Activated T-helper 17 cell treated with anti-CD3 and anti-CD28 coated beads, Interleukin-2, amount 50 U/mL, for 72 hours (primary cell): ENCODE data around the gene ZDHHC13. TPM values are rescaled to one million over a fixed set of nuclear protein-coding genes. Genes with fewer than 3 reads are reported as not detected.
A peak's percentile ranks its signal among the peaks of the same experiment; 100 is the strongest.
"Not testable (repeated sequence)": the region's sequence is repeated elsewhere in the genome, so short reads cannot be mapped to it uniquely, and the experiment has no call there.

Experiments
- ATAC-seq: fragments of 150-1000 bp; cut with Tn5 transposase; replicated peaks from 2 replicates; pipeline ENCODE4 v1.10.0; 2021; ENCODE audit warnings: mild to moderate bottlenecking, moderate library complexity
- H3K27ac Mint-ChIP-seq: one replicate; pipeline ENCODE4 v1.8.0; 2022; ENCODE audit warnings: mixed read lengths
- H3K27me3 Mint-ChIP-seq: one replicate; pipeline ENCODE4 v1.8.0; 2022; ENCODE audit warnings: mixed read lengths
- H3K36me3 Mint-ChIP-seq: one replicate; pipeline ENCODE4 v1.8.0; 2022; ENCODE audit warnings: low read depth, mild to moderate bottlenecking, mixed read lengths
- H3K4me1 Mint-ChIP-seq: one replicate; pipeline ENCODE4 v1.8.0; 2022; ENCODE audit warnings: mixed read lengths
- H3K4me3 Mint-ChIP-seq: one replicate; pipeline ENCODE4 v1.8.0; 2022; ENCODE audit warnings: mild to moderate bottlenecking, mixed read lengths
- H3K9me3 Mint-ChIP-seq: one replicate; pipeline ENCODE4 v1.8.0; 2022; ENCODE audit warnings: mixed read lengths
- total RNA-seq, 2 donors: library from RNA; stranded (reverse); gene quantifications; one replicate each; pipeline ENCODE4 v1.2.3, GENCODE V29; 2022

Gene ZDHHC13
- total RNA-seq, 2 donors from 2014 or later = 22.1 to 27.6 TPM

GRCh38 chr11:19116276-19116970 lies 545 bp upstream of the ZDHHC13 start:
- peak overlapping the region; percentile 89 for H3K4me3 Mint-ChIP-seq
- H3K9me3 Mint-ChIP-seq = no peaks in the 10 kb centered on the region
- peak overlapping the region; percentile 95 for H3K27ac Mint-ChIP-seq
- H3K27me3 Mint-ChIP-seq = peaks cover 3% of the 10 kb centered on the region
- peak; percentile 10 for ATAC-seq
- peaks cover 36% of the 10 kb centered on the region for H3K36me3 Mint-ChIP-seq
- peaks cover 34% of the 10 kb centered on the region for H3K4me1 Mint-ChIP-seq

GRCh38 chr11:19117760-19118097 lies 761 bp downstream of the ZDHHC13 start:
- no peak for ATAC-seq
- peaks cover 43% of the 10 kb centered on the region for H3K36me3 Mint-ChIP-seq
- peak overlapping the region; percentile 95 for H3K27ac Mint-ChIP-seq
- peaks cover 41% of the 10 kb centered on the region for H3K4me1 Mint-ChIP-seq
- H3K27me3 Mint-ChIP-seq = no peaks in the 10 kb centered on the region
- H3K4me3 Mint-ChIP-seq = peak overlapping the region; percentile 89
- H3K9me3 Mint-ChIP-seq = no peaks in the 10 kb centered on the region

GRCh38 chr11:19121646-19122045 lies 4.7 kb downstream of the ZDHHC13 start:
- Mint-ChIP-seq H3K27ac (peak overlapping the region; percentile 55), H3K4me3 (peak overlapping the region; percentile 89), H3K4me1 (peaks cover 49% of the 10 kb centered on the region), H3K9me3 (no peaks in the 10 kb centered on the region), H3K27me3 (no peaks in the 10 kb centered on the region), H3K36me3 (peaks cover 78% of the 10 kb centered on the region)
- peak; percentile 47 for ATAC-seq

GRCh38 chr11:19122960-19123615 lies 6.1 kb downstream of the ZDHHC13 start:
- Mint-ChIP-seq H3K4me1 (peaks cover 47% of the 10 kb centered on the region), H3K27ac (no peak overlapping the region), H3K27me3 (no peaks in the 10 kb centered on the region), H3K36me3 (peaks cover 88% of the 10 kb centered on the region), H3K9me3 (no peaks in the 10 kb centered on the region), H3K4me3 (no peak overlapping the region)
- no peak for ATAC-seq

- H3K27me3 Mint-ChIP-seq, H3K9me3 Mint-ChIP-seq, H3K27ac Mint-ChIP-seq: not testable (repeated sequence)
Observed at GRCh38 chr11:19126562-19127325, 9.8 kb downstream of the ZDHHC13 start.

GRCh38 chr11:19134004-19134403 lies 17.0 kb downstream of the ZDHHC13 start:
- H3K4me3 Mint-ChIP-seq = no peak overlapping the region
- peaks cover 35% of the 10 kb centered on the region for H3K36me3 Mint-ChIP-seq
- peaks cover 4% of the 10 kb centered on the region for H3K9me3 Mint-ChIP-seq
- H3K27me3 Mint-ChIP-seq = no peaks in the 10 kb centered on the region
- no peak for ATAC-seq
- no peaks in the 10 kb centered on the region for H3K4me1 Mint-ChIP-seq
- H3K27ac Mint-ChIP-seq = no peak overlapping the region

More at GRCh38 chr11:19126562-19127325, 9.8 kb downstream of the ZDHHC13 start:
- not testable (repeated sequence) for H3K4me3 Mint-ChIP-seq, ATAC-seq
- Mint-ChIP-seq H3K4me1 (peaks cover 22% of the 10 kb centered on the region), H3K36me3 (peaks cover 76% of the 10 kb centered on the region)

GRCh38 chr11:19136884-19137283 lies 19.9 kb downstream of the ZDHHC13 start:
- not testable (repeated sequence) for H3K4me3 Mint-ChIP-seq, H3K9me3 Mint-ChIP-seq, H3K27ac Mint-ChIP-seq, H3K4me1 Mint-ChIP-seq, ATAC-seq, H3K27me3 Mint-ChIP-seq
- H3K36me3 Mint-ChIP-seq = peaks cover 18% of the 10 kb centered on the region

GRCh38 chr11:19145319-19145718 lies 28.4 kb downstream of the ZDHHC13 start:
- H3K27me3 Mint-ChIP-seq = no peaks in the 10 kb centered on the region
- ATAC-seq = no peak
- no peaks in the 10 kb centered on the region for H3K4me1 Mint-ChIP-seq

GRCh38 chr11:19156892-19157291 lies 39.9 kb downstream of the ZDHHC13 start:
- ATAC-seq = no peak
- H3K36me3 Mint-ChIP-seq = peaks cover 94% of the 10 kb centered on the region
- no peaks in the 10 kb centered on the region for H3K27me3 Mint-ChIP-seq
- no peak overlapping the region for H3K27ac Mint-ChIP-seq
- H3K4me1 Mint-ChIP-seq = peaks cover 5% of the 10 kb centered on the region
- H3K4me3 Mint-ChIP-seq = no peak overlapping the region
- no peaks in the 10 kb centered on the region for H3K9me3 Mint-ChIP-seq

More at GRCh38 chr11:19145319-19145718, 28.4 kb downstream of the ZDHHC13 start:
- Mint-ChIP-seq H3K4me3 (no peak overlapping the region), H3K9me3 (no peaks in the 10 kb centered on the region), H3K36me3 (peaks cover 47% of the 10 kb centered on the region), H3K27ac (no peak overlapping the region)

GRCh38 chr11:19160847-19161246 lies 43.9 kb downstream of the ZDHHC13 start:
- peaks cover 97% of the 10 kb centered on the region for H3K36me3 Mint-ChIP-seq
- no peak for ATAC-seq

GRCh38 chr11:19161651-19162050 lies 44.7 kb downstream of the ZDHHC13 start:
- H3K27me3 Mint-ChIP-seq = no peaks in the 10 kb centered on the region
- H3K9me3 Mint-ChIP-seq = no peaks in the 10 kb centered on the region
- no peaks in the 10 kb centered on the region for H3K4me1 Mint-ChIP-seq
- no peak overlapping the region for H3K4me3 Mint-ChIP-seq
- H3K36me3 Mint-ChIP-seq = peaks cover 97% of the 10 kb centered on the region
- no peak for ATAC-seq
- H3K27ac Mint-ChIP-seq = no peak overlapping the region

More at GRCh38 chr11:19160847-19161246, 43.9 kb downstream of the ZDHHC13 start:
- Mint-ChIP-seq H3K27me3 (no peaks in the 10 kb centered on the region), H3K4me3 (no peak overlapping the region), H3K4me1 (no peaks in the 10 kb centered on the region), H3K9me3 (no peaks in the 10 kb centered on the region), H3K27ac (no peak overlapping the region)

GRCh38 chr11:19162951-19163505 lies 46.1 kb downstream of the ZDHHC13 start:
- peaks cover 97% of the 10 kb centered on the region for H3K36me3 Mint-ChIP-seq
- H3K4me1 Mint-ChIP-seq = no peaks in the 10 kb centered on the region
- H3K4me3 Mint-ChIP-seq = no peak overlapping the region
- ATAC-seq = no peak
- no peaks in the 10 kb centered on the region for H3K9me3 Mint-ChIP-seq
- H3K27ac Mint-ChIP-seq = no peak overlapping the region
- no peaks in the 10 kb centered on the region for H3K27me3 Mint-ChIP-seq

GRCh38 chr11:19163617-19164016 lies 46.6 kb downstream of the ZDHHC13 start:
- ATAC-seq = no peak
- Mint-ChIP-seq H3K27ac (no peak overlapping the region), H3K9me3 (no peaks in the 10 kb centered on the region), H3K4me1 (no peaks in the 10 kb centered on the region), H3K36me3 (peaks cover 99% of the 10 kb centered on the region), H3K27me3 (no peaks in the 10 kb centered on the region), H3K4me3 (no peak overlapping the region)

- Mint-ChIP-seq H3K4me3 (no peak overlapping the region), H3K27ac (no peak overlapping the region), H3K36me3 (peaks cover 99% of the 10 kb centered on the region), H3K4me1 (no peaks in the 10 kb centered on the region), H3K9me3 (no peaks in the 10 kb centered on the region), H3K27me3 (no peaks in the 10 kb centered on the region)
- no peak for ATAC-seq
Observed at GRCh38 chr11:19164230-19164855, 47.4 kb downstream of the ZDHHC13 start.
